Central memory CD8-positive, alpha-beta T cell (primary cell): ENCODE results near the gene DCTN2.
"Not testable (repeated sequence)": the region's sequence is repeated elsewhere in the genome, so short reads cannot be mapped to it uniquely, and the experiment has no call there.

Experiments
- ATAC-seq: fragments of 150-1000 bp; cut with Tn5 transposase; replicated peaks from 2 replicates; pipeline ENCODE4 v1.10.0; 2022; ENCODE audit warnings: mild to moderate bottlenecking, moderate FRiP score, moderate number of reproducible peaks; ENCODE audit not compliant: poor library complexity, severe bottlenecking; ENCODE audit errors: extremely low read depth
- DNase-seq, 2 donors: peaks; one replicate each; pipeline ENCODE4 v3.0.0; 2021; ENCODE audit warnings: low spot score in 2 of 2
- H3K27ac Mint-ChIP-seq: one replicate; pipeline ENCODE4 v1.8.0; 2022; ENCODE audit warnings: low read depth, mild to moderate bottlenecking, moderate library complexity, mixed read lengths
- H3K27me3 Mint-ChIP-seq: one replicate; pipeline ENCODE4 v1.8.0; 2022; ENCODE audit warnings: mixed read lengths
- H3K36me3 Mint-ChIP-seq: one replicate; pipeline ENCODE4 v1.8.0; 2022; ENCODE audit warnings: mild to moderate bottlenecking, moderate library complexity, mixed read lengths; ENCODE audit not compliant: insufficient read depth
- H3K4me1 Mint-ChIP-seq: one replicate; pipeline ENCODE4 v1.8.0; 2022; ENCODE audit warnings: mixed read lengths
- H3K4me3 Mint-ChIP-seq: one replicate; pipeline ENCODE4 v1.8.0; 2022; ENCODE audit warnings: mild to moderate bottlenecking, moderate library complexity, mixed read lengths
- H3K9me3 Mint-ChIP-seq: one replicate; pipeline ENCODE4 v1.8.0; 2022; ENCODE audit warnings: mixed read lengths

Gene DCTN2

DNA sequence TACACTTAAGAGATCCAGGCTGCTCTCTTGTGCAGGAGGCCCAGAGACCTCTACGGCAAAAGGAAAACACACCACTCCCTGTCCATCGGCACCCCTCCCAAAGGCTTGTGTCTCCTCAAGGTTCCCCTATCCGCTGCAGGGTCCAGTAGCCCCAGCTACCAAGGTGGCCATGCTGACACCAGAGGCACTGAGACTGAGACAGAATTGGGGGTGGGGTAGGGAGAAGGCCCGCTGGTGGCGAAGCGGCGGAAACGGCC, 27.3 kb downstream of the DCTN2 start:
- peak overlapping the region; percentile 98 for H3K4me3 Mint-ChIP-seq
- no peaks in the 10 kb centered on the region for H3K9me3 Mint-ChIP-seq
- DNase-seq (peak in 1 of 2 donors; percentile 21), ATAC-seq (no peak)
- peaks cover 52% of the 10 kb centered on the region for H3K4me1 Mint-ChIP-seq
- no peaks in the 10 kb centered on the region for H3K27me3 Mint-ChIP-seq
- peak overlapping the region; percentile 99 for H3K27ac Mint-ChIP-seq
- peaks cover 67% of the 10 kb centered on the region for H3K36me3 Mint-ChIP-seq

DNA sequence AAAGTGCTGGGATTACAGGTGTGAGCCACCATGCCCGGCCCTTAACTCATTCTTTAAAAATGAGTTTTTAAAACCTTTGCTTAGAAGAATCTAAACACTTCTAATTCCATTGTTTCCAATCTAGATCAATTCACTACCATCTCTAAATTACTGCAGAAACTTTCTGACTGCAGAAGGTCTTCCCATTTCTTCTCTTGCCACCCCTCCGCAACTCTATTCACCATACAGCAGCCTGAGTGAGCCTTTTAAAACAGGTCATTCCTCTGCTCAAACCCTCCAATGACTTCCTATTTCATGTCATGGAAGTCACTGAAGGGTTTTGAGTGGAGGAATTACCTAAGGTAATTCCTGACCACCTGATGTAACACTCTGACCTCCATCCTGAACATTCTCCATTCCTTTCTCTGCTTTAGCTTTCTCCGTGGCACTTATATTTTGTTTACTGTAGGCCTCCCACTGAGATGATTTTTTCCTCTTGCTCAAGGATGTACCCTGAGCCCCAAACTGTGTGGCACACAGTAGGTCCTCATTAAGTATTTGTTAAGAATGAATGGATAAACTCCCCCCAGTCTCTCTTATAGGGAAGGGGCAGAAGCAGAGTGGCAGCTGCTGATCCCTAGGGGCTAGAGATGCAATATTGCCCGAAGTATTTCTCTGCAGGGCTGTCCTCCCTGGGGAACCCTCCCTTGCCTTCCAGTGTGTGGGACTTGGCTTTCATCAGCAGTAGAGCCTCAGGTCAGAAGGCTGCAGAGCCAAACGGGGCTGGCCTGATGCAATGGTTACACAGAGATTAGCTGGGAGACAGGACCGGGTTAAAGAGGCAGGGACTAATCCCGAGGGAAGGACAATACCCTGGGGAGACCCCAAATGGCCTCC, 27.8 kb downstream of the DCTN2 start:
- Mint-ChIP-seq H3K4me3 (peak overlapping the region; percentile 98), H3K4me1 (peaks cover 47% of the 10 kb centered on the region), H3K27me3 (no peaks in the 10 kb centered on the region), H3K36me3 (peaks cover 68% of the 10 kb centered on the region), H3K27ac (peak overlapping the region; percentile 99), H3K9me3 (no peaks in the 10 kb centered on the region)
- DNase-seq (no peak), ATAC-seq (no peak)

DNA sequence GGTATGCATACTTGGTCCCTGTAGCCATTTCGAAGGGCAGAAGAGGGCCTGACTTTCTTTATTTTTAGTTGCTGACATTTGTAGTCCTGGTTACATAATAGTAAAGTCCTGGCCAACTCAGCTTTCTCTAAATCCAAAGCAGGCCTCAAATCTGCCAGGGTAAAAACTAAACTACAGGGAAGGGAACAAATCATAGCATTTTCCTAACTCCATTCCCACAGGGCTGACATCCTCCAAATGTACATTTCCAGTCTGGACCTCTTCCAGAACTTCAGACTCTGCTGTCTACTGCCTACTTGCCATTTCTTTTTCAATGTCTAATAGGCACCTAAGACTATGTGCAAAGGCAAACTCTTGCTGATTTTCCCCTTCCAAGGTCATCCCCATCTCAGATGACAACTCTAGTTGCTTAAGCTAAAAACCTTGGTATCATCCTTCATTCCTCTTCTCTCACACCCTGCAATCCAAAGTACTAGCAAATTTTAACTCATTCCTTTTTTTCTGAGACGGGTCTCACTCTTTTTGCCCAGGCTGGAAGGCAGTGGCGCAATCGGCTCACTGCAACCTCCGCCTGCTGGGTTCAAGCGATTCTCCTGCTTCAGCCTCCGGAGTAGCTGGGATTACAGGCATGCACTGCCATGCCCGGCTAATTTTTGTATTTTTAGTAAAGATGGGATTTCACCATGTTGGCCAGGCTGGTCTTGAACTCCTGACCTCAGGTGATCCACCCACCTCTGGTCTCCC, 28.6 kb downstream of the DCTN2 start:
- H3K9me3 Mint-ChIP-seq = no peaks in the 10 kb centered on the region
- H3K27ac Mint-ChIP-seq = peak overlapping the region; percentile 99
- H3K27me3 Mint-ChIP-seq = no peaks in the 10 kb centered on the region
- DNase-seq = no peak
- H3K4me1 Mint-ChIP-seq = peaks cover 39% of the 10 kb centered on the region
- peaks cover 66% of the 10 kb centered on the region for H3K36me3 Mint-ChIP-seq
- ATAC-seq = no peak
- H3K4me3 Mint-ChIP-seq = peak overlapping the region; percentile 98

DNA sequence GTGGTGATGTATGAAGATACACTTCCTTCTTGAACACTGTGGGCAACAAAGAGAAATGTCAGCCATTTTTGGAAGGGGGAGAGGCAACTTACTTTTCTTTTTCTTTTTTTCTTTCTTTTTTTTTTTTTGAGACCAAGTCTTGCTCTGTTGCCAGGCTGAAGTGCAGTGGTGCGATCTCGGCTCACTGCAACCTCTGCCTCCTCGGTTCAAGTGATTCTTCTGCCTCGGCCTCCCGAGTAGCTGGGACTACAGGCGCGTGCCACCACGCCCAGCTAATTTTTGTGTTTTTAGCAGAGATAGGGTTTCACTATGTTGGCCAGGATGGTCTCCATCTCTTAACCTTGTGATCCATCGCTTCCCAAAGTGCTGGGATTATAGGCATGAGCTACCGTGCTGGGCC, 29.3 kb downstream of the DCTN2 start:
- Mint-ChIP-seq H3K4me1 (peaks cover 34% of the 10 kb centered on the region), H3K36me3 (peaks cover 70% of the 10 kb centered on the region), H3K27ac (peak overlapping the region; percentile 99)
- not testable (repeated sequence) for H3K4me3 Mint-ChIP-seq, H3K27me3 Mint-ChIP-seq, ATAC-seq, H3K9me3 Mint-ChIP-seq, DNase-seq

DNA sequence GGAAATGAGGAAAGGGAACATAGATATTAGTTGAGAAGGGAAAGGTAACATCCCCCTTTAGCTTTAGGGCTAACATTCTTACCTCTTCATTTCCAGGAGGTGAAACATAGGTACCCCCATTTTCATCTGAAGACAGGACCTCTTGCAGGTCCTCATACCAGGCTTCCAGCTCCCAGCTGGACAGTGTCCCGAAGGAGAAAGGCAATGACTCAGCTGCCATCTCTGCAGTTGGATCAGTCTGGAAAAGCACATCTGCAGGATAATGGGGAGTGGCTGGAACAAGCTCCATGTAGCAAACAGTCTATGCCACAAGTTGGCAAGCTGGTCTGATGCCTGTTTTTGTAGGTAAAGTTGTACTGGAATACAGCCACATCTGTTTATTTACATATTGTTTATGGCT, 29.8 kb downstream of the DCTN2 start:
- no peaks in the 10 kb centered on the region for H3K27me3 Mint-ChIP-seq
- H3K36me3 Mint-ChIP-seq = peaks cover 72% of the 10 kb centered on the region
- no peaks in the 10 kb centered on the region for H3K9me3 Mint-ChIP-seq
- no peak for ATAC-seq
- no peak for DNase-seq
- H3K4me1 Mint-ChIP-seq = peaks cover 33% of the 10 kb centered on the region
- no peak overlapping the region for H3K4me3 Mint-ChIP-seq
- H3K27ac Mint-ChIP-seq = peak overlapping the region; percentile 99

DNA sequence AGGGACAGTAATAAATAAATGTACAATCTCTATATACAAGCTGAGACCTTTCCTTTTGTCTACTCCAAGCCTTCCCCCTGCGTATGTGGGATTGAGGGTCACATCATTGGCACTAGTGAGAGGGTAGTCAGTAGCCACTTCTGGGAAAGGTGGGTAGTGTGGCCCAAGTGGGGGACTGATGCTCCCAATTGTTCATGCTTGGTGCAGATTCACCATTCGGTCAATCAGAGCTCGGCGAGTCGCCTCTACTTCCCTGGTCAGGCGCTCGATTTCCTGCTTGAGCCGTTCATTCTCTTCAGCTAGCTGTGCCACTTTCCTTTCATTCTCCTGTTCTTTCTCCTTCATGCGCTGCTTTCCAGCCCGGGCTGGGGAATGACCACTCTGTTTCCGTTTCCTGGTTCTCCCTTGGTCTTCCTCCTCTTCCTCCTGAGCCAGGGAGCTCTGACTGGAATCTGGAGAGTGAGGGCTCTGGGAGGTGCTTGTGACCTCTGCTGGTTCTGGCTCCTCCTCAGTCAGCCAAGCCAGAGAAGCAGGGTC, 30.3 kb downstream of the DCTN2 start:
- Mint-ChIP-seq H3K4me3 (no peak overlapping the region), H3K27ac (no peak overlapping the region), H3K36me3 (peaks cover 70% of the 10 kb centered on the region), H3K4me1 (peaks cover 28% of the 10 kb centered on the region), H3K9me3 (no peaks in the 10 kb centered on the region), H3K27me3 (no peaks in the 10 kb centered on the region)
- DNase-seq = no peak
- ATAC-seq = no peak

DNA sequence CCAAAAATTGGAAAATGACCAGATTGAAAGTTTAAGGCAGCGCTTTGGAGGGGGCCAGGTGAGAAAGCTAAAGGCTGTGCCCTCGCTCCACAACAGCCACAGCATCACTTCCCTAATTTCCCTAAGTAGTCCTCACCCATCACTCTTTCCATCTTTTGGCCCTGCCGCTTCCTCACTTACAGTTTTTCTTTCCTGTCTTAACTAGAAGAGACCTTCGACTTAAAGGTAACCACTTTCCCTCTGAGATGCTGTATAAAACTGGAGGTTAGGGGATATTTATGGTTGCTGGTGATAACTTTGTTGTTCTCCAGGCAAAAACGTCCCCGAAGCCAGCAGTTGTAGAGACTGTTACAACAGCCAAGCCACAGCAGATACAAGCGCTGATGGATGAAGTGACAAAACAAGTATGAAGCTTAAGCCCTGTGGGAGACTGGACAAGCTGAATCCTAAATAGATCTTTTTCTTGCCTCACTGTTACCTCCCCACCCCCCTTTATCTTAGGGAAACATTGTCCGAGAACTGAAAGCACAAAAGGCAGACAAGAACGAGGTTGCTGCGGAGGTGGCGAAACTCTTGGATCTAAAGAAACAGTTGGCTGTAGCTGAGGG, 31.0 kb downstream of the DCTN2 start:
- Mint-ChIP-seq H3K36me3 (peaks cover 67% of the 10 kb centered on the region), H3K4me1 (peaks cover 24% of the 10 kb centered on the region), H3K9me3 (no peaks in the 10 kb centered on the region), H3K4me3 (no peak overlapping the region), H3K27me3 (no peaks in the 10 kb centered on the region), H3K27ac (peak overlapping the region; percentile 24)
- no peak for DNase-seq
- no peak for ATAC-seq

DNA sequence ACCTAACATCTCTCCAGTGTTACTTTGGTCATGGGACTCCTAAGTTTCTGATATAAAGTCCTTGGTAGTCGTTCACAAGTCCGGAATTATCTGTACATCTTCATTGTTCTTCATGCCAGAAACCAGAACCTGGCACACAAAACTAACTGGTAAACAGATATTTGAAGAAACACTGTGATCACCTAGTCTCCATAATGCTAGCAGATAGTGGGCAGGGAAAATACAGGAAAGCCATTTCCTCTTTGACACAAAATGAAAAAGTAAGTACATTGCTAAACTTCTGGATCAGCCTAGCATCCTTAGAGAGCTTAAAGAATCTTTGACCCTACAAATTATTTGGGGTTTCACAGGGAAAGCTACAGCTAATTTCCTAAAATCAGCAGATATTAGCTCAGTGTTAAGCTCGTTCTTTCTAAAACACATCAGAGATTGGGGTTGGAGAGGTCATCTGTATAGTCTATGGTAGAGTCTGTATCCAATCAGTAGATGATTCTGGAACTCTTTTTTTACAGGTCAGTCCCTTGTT, 31.5 kb downstream of the DCTN2 start:
- ATAC-seq = no peak
- Mint-ChIP-seq H3K4me1 (peaks cover 24% of the 10 kb centered on the region), H3K4me3 (no peak overlapping the region), H3K9me3 (no peaks in the 10 kb centered on the region), H3K27ac (peak overlapping the region; percentile 24), H3K27me3 (no peaks in the 10 kb centered on the region), H3K36me3 (peaks cover 65% of the 10 kb centered on the region)
- no peak for DNase-seq

DNA sequence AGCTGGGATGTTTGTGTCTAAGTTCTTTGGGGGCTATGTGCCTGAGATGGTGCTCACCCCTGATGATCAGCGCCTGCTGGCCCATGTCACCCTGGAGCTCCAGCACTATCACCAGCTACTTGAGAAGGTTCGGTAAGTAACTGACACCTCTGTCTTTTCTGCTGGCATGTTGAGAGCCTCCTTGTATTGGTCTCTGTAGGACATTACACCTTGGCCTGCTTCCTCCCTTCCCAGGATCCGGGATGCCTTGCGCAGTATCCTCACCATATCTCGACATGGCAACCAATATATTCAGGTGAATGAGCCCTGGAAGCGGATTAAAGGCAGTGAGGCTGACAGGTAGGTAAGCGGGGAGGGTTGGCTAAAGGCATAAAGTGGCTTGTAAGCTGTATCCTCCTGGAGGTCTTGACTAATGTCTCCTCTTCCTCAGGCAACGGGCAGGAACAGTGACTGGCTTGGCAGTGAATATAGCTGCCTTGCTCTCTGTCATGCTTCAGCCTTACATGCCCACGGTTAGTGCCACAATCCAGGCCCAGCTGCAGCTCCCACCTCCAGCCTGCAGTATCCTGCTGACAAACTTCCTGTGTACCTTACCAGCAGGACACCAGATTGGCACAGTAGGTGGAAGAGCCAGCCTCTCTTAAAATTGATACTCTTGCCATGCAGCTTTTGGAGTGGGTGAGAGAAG, 32.1 kb downstream of the DCTN2 start:
- ATAC-seq = no peak
- no peaks in the 10 kb centered on the region for H3K27me3 Mint-ChIP-seq
- DNase-seq = no peak
- H3K36me3 Mint-ChIP-seq = peaks cover 62% of the 10 kb centered on the region
- H3K9me3 Mint-ChIP-seq = no peaks in the 10 kb centered on the region
- no peak overlapping the region for H3K4me3 Mint-ChIP-seq
- H3K4me1 Mint-ChIP-seq = peaks cover 24% of the 10 kb centered on the region
- H3K27ac Mint-ChIP-seq = no peak overlapping the region

DNA sequence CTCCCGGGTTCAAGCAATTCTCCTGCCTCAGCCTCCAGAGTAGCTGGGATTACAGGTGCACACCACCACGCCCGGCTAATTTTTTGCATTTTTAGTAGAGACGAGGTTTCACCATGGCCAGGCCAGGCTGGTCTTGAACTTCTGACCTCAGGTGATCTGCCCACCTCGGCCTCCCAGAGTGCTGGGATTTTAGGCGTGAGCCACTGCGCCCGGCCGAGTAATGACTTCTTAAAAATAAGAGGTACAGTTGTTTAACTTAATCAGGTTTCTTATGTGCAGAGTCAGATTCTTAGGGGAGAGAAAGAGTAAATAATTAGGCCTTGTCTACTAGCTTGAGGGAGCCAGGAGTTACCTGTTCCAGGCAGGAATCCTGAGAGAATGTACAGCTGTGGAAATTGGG, 32.7 kb downstream of the DCTN2 start:
- DNase-seq, H3K27ac Mint-ChIP-seq, H3K27me3 Mint-ChIP-seq, ATAC-seq, H3K9me3 Mint-ChIP-seq, H3K4me3 Mint-ChIP-seq: not testable (repeated sequence)
- H3K36me3 Mint-ChIP-seq = peaks cover 66% of the 10 kb centered on the region
- peaks cover 18% of the 10 kb centered on the region for H3K4me1 Mint-ChIP-seq

DNA sequence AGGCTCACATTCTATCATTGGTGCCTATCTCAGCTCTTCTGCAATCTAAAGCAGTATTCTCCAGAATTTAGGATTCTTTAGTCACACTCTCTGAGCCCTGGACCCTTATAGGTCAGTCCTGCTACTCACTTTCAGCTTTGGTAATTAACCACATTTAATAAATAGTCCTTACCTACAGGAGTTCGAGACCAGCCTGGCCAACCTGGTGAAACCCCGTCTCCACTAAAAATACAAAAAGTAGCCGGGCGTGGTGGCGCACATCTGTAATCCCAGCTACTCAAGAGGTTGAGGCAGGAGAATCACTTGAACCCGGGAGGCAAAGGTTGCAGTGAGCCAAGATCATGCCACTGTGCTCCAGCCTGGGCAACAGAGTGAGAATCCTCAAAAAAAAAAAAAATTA, 33.3 kb downstream of the DCTN2 start:
- not testable (repeated sequence) for H3K27me3 Mint-ChIP-seq, H3K4me3 Mint-ChIP-seq, DNase-seq, H3K27ac Mint-ChIP-seq, ATAC-seq, H3K9me3 Mint-ChIP-seq
- Mint-ChIP-seq H3K36me3 (peaks cover 60% of the 10 kb centered on the region), H3K4me1 (peaks cover 12% of the 10 kb centered on the region)

DNA sequence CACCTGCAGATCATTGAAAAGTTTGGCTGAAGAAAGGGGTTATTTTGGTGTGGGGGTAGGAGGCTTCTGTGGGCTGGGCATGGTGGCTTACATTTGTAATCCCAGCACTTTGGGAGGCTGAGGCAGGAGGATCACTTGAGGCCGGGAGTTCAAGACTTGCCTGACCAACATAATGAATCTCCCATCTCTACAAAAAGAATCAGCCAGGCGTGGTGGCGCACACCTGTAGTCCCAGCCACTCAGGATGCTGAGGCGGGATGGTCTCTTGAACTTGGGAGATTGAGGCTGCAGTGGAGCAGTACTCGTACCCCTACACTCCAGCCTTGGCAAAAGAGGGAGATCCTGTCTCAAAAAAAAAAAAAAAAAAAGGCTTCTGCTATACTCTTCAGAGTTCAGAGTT, 33.7 kb downstream of the DCTN2 start:
- peaks cover 8% of the 10 kb centered on the region for H3K4me1 Mint-ChIP-seq
- H3K36me3 Mint-ChIP-seq = peaks cover 56% of the 10 kb centered on the region
- H3K4me3 Mint-ChIP-seq = no peak overlapping the region
- no peaks in the 10 kb centered on the region for H3K27me3 Mint-ChIP-seq
- H3K27ac Mint-ChIP-seq = peak overlapping the region; percentile 65
- ATAC-seq = no peak
- no peak for DNase-seq
- no peaks in the 10 kb centered on the region for H3K9me3 Mint-ChIP-seq
